Astrocyte (in vitro differentiated cells and primary cell): ENCODE data around the gene YIF1A. TPM values are rescaled to one million over a fixed set of nuclear protein-coding genes. Genes with fewer than 3 reads are reported as not detected.

Experiments used
- DNase-seq: peaks from one replicate; pipeline ENCODE4 v3.0.0-alpha.2; 2010; ENCODE audit warnings: low read depth
- FAIRE-seq: peaks from 2 replicates; lab custom pipeline; 2011; peaks lifted over from hg19 to GRCh38; lab: Jason Lieb, UNC
- H2AFZ ChIP-seq: 2 replicates; pipeline ENCODE4 v1.6.0; 2012; ENCODE audit warnings: low read depth, low read length, inconsistent platforms
- H3K27ac ChIP-seq: 2 replicates; pipeline ENCODE4 v1.5.1; 2011; ENCODE audit warnings: low read depth, low read length, inconsistent platforms
- H3K27me3 ChIP-seq: 2 replicates; pipeline ENCODE4 v1.6.0; 2011; ENCODE audit warnings: low read length, inconsistent platforms; ENCODE audit not compliant: insufficient read depth
- H3K36me3 ChIP-seq: 2 replicates; pipeline ENCODE4 v1.5.1; 2011; ENCODE audit warnings: low read length, inconsistent platforms; ENCODE audit not compliant: insufficient read depth
- H3K4me1 ChIP-seq: 2 replicates; pipeline ENCODE4 v1.5.1; 2011; ENCODE audit warnings: low read length, inconsistent platforms; ENCODE audit not compliant: insufficient read depth
- H3K4me2 ChIP-seq: 2 replicates; pipeline ENCODE4 v1.6.0; 2012; ENCODE audit warnings: low read length, inconsistent platforms
- H3K4me3 ChIP-seq: 2 replicates; pipeline ENCODE4 v1.5.1; 2011; ENCODE audit warnings: low read depth, mild to moderate bottlenecking, low read length, inconsistent platforms; ENCODE audit not compliant: insufficient read depth
- H3K79me2 ChIP-seq: 2 replicates; pipeline ENCODE4 v1.6.0; 2012; ENCODE audit warnings: mild to moderate bottlenecking, low read length, inconsistent platforms; ENCODE audit not compliant: insufficient read depth
- H3K9ac ChIP-seq: 2 replicates; pipeline ENCODE4 v1.6.0; 2012; ENCODE audit warnings: mild to moderate bottlenecking, low read length, inconsistent platforms
- H3K9me3 ChIP-seq: 2 replicates; pipeline ENCODE4 v1.5.1; 2012; ENCODE audit warnings: low read depth, mild to moderate bottlenecking, low read length, inconsistent platforms; ENCODE audit not compliant: insufficient read depth
- H4K20me1 ChIP-seq: 2 replicates; pipeline ENCODE4 v1.6.0; 2012; ENCODE audit warnings: low read length, inconsistent platforms; ENCODE audit not compliant: insufficient read depth
- H3K27ac Mint-ChIP-seq: one replicate; pipeline ENCODE4 v1.8.0; 2021; ENCODE audit warnings: mild to moderate bottlenecking, mixed read lengths; ENCODE audit not compliant: unreplicated experiment
- H3K27me3 Mint-ChIP-seq: one replicate; pipeline ENCODE4 v1.8.0; 2021; ENCODE audit warnings: low read depth, mixed read lengths; ENCODE audit not compliant: unreplicated experiment
- H3K36me3 Mint-ChIP-seq: one replicate; pipeline ENCODE4 v1.8.0; 2021; ENCODE audit warnings: low read depth, mixed read lengths; ENCODE audit not compliant: unreplicated experiment
- H3K4me1 Mint-ChIP-seq: one replicate; pipeline ENCODE4 v1.8.0; 2021; ENCODE audit warnings: low read depth, mixed read lengths; ENCODE audit not compliant: unreplicated experiment
- H3K4me3 Mint-ChIP-seq: one replicate; pipeline ENCODE4 v1.8.0; 2021; ENCODE audit warnings: mild to moderate bottlenecking, moderate library complexity, mixed read lengths; ENCODE audit not compliant: unreplicated experiment
- H3K9me3 Mint-ChIP-seq: one replicate; pipeline ENCODE4 v1.8.0; 2021; ENCODE audit warnings: mild to moderate bottlenecking, mixed read lengths; ENCODE audit not compliant: unreplicated experiment
- CTCF ChIP-seq: IDR thresholded peaks from 2 replicates; pipeline ENCODE4 v1.5.1; 2011; ENCODE audit warnings: low read depth, mild to moderate bottlenecking, inconsistent platforms, low read length, moderate library complexity; ENCODE audit not compliant: insufficient read depth
- EZH2 ChIP-seq: IDR thresholded peaks from 2 replicates; pipeline ENCODE4 v1.6.1; 2012; ENCODE audit warnings: mild to moderate bottlenecking, low read length, inconsistent platforms; ENCODE audit not compliant: insufficient read depth
- total RNA-seq: library from RNA; stranded (reverse); gene quantifications from 2 replicates; pipeline ENCODE4 v1.2.1, GENCODE V29; 2021

YIF1A gene
- total RNA-seq, 1 donor from 2014 or later, result 129 TPM

- H4K20me1 ChIP-seq, result peaks cover 76% of the 10 kb centered on the region
- TF ChIP-seq EZH2, result no peak
- TF ChIP-seq CTCF, result no peak
- no peaks in the 10 kb centered on the region for H3K27me3 ChIP-seq
- no peaks in the 10 kb centered on the region for H3K9me3 ChIP-seq
- DNase-seq (no peak), FAIRE-seq (no peak)
- H3K4me1 ChIP-seq, result peaks cover 28% of the 10 kb centered on the region
- no peak overlapping the region for H3K4me3 ChIP-seq
- Mint-ChIP-seq H3K4me3 (no peak overlapping the region), H3K27ac (no peak overlapping the region), H3K4me1 (peaks cover 10% of the 10 kb centered on the region), H3K9me3 (no peaks in the 10 kb centered on the region), H3K27me3 (no peaks in the 10 kb centered on the region), H3K36me3 (peaks cover 2% of the 10 kb centered on the region)
- peaks cover 41% of the 10 kb centered on the region for H3K79me2 ChIP-seq
- no peak overlapping the region for H2AFZ ChIP-seq
- peaks cover 7% of the 10 kb centered on the region for H3K36me3 ChIP-seq
- no peak overlapping the region for H3K9ac ChIP-seq
- no peak overlapping the region for H3K27ac ChIP-seq
- H3K4me2 ChIP-seq, result no peak overlapping the region
Measured at GRCh38 chr11:66283461-66284105, 5.4 kb downstream of the YIF1A start.

DNA sequence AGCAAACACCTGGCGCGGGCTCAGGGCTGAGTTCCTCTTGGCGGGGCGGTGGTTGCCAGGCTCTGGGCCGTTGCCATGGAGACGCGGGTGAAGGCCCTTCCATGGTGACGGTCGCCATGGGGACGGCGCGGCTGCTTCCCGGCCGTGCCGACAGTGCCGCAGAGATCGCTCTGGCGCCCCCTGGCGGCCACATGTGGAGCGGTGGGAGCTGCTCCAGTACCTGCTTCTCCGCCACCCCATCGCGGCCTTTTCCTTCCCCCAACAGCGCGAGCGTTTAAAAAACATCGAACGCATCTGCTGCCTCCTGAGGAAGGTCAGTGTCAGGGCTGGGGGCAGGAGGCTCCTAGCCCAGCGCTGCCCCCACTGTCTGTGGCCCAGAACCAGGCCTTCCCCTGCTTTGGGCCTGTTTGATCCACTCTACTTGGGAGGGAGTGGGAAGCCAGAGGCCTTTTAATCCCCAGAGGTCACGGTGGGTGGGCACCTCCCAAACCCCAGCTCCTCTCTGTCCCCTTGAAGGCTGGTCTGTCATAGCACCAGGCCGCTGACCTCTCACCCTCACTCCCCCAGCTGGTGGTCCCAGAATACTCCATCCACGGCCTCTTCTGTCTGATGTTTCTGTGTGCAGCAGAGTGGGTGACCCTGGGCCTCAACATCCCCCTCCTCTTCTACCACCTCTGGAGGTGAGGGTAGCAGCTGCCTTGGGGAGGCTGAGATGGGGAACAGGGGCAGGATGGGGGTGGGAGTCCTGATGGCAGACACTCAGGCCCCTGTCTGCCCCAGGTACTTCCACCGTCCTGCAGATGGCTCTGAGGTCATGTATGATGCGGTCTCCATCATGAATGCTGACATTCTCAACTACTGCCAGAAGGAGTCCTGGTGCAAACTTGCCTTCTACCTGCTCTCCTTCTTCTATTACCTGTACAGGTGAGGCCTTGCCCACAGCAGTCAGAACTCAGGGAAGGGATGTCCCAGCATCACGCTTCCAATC lies 6.2 kb downstream of the YIF1A start:
- peak; percentile 20 for FAIRE-seq

More for the DNA sequence above, 6.2 kb downstream of the YIF1A start:
- Histone ChIP-seq H3K4me2 (no peak overlapping the region), H3K9me3 (no peaks in the 10 kb centered on the region), H3K4me3 (no peak overlapping the region), H4K20me1 (peaks cover 77% of the 10 kb centered on the region), H3K9ac (peak overlapping the region; percentile 12), H3K27me3 (no peaks in the 10 kb centered on the region), H3K4me1 (peaks cover 23% of the 10 kb centered on the region), H2AFZ (no peak overlapping the region), H3K79me2 (peaks cover 32% of the 10 kb centered on the region), H3K36me3 (peaks cover 7% of the 10 kb centered on the region), H3K27ac (no peak overlapping the region)
- TF ChIP-seq CTCF, result peak; percentile 75
- no peak for TF ChIP-seq EZH2
- Mint-ChIP-seq H3K4me3 (no peak overlapping the region), H3K4me1 (peaks cover 10% of the 10 kb centered on the region), H3K27ac (no peak overlapping the region), H3K36me3 (peaks cover 2% of the 10 kb centered on the region), H3K9me3 (no peaks in the 10 kb centered on the region), H3K27me3 (no peaks in the 10 kb centered on the region)
- peak; percentile 88 for DNase-seq
